CD4-positive, alpha-beta memory T cell (primary cell): Measurements from ENCODE around the gene MRPL1. TPM values are rescaled to one million over a fixed set of nuclear protein-coding genes. Genes with fewer than 3 reads are reported as not detected.

Experiments used
- CTCF ChIA-PET: fragments of 350-600 bp; sonication (Branson Sonifier 250); formaldehyde crosslinking; loops from one replicate; lab custom pipeline; 2021; ENCODE audit warnings: inconsistent platforms; ENCODE audit not compliant: partially characterized antibody; lab: Charles Lee
- POLR2A ChIA-PET: fragments of 350-600 bp; sonication (Branson Sonifier 250); formaldehyde crosslinking; loops from one replicate; lab custom pipeline; 2021; ENCODE audit not compliant: partially characterized antibody; lab: Charles Lee
- DNase-seq, 5 donors: peaks; one replicate each; pipeline versions ENCODE4 v3.0.0 to v3.0.0-alpha.2; 2020 to 2022; ENCODE audit warnings: mixed read lengths in 1 of 5
- H3K27ac ChIP-seq: one replicate; pipeline ENCODE4 v1.7.0; 2013; ENCODE audit warnings: low read depth, low read length
- H3K27me3 ChIP-seq: 2 replicates; pipeline ENCODE4 v1.7.0; 2013; ENCODE audit warnings: mild to moderate bottlenecking, low read length, moderate library complexity; ENCODE audit not compliant: insufficient read depth
- H3K36me3 ChIP-seq: 2 replicates; pipeline ENCODE4 v1.7.0; 2013; ENCODE audit warnings: mild to moderate bottlenecking, low read length, moderate library complexity; ENCODE audit not compliant: insufficient read depth
- H3K4me1 ChIP-seq: 2 replicates; pipeline ENCODE4 v1.7.0; 2013; ENCODE audit warnings: mild to moderate bottlenecking, low read length, moderate library complexity; ENCODE audit not compliant: insufficient read depth
- H3K4me3 ChIP-seq, 2 donors: one replicate each; pipeline ENCODE4 v1.7.0; 2013; ENCODE audit warnings: low read length in 2 of 2, mild to moderate bottlenecking in 1 of 2
- H3K9me3 ChIP-seq, 2 donors: one replicate each; pipeline ENCODE4 v1.7.0; 2013; ENCODE audit warnings: low read length in 2 of 2, control low read depth in 1 of 2; ENCODE audit not compliant: control insufficient read depth in 1 of 2
- H3K27ac Mint-ChIP-seq, 7 donors: one replicate each; pipeline ENCODE4 v1.8.0; 2020 to 2021; ENCODE audit warnings: mixed read lengths in 7 of 7, mild to moderate bottlenecking in 6 of 7, inconsistent platforms in 3 of 7, moderate library complexity in 3 of 7
- H3K27me3 Mint-ChIP-seq, 2 donors: one replicate each; pipeline ENCODE4 v1.8.0; 2020 to 2021; ENCODE audit warnings: mixed read lengths in 2 of 2
- H3K36me3 Mint-ChIP-seq, 2 donors: one replicate each; pipeline ENCODE4 v1.8.0; 2020 to 2021; ENCODE audit warnings: mixed read lengths in 2 of 2, inconsistent platforms in 1 of 2, mild to moderate bottlenecking in 1 of 2
- H3K4me1 Mint-ChIP-seq, 4 donors: one replicate each; pipeline ENCODE4 v1.8.0; 2020 to 2021; ENCODE audit warnings: mixed read lengths in 4 of 4, mild to moderate bottlenecking in 1 of 4
- H3K4me3 Mint-ChIP-seq, 8 donors: one replicate each; pipeline ENCODE4 v1.8.0; 2020 to 2021; ENCODE audit warnings: mixed read lengths in 8 of 8, mild to moderate bottlenecking in 7 of 8, moderate library complexity in 6 of 8, inconsistent platforms in 3 of 8
- H3K9me3 Mint-ChIP-seq, 8 donors: one replicate each; pipeline ENCODE4 v1.8.0; 2020 to 2021; ENCODE audit warnings: mixed read lengths in 8 of 8, mild to moderate bottlenecking in 5 of 8, inconsistent platforms in 3 of 8, moderate library complexity in 1 of 8
- intact Hi-C: fragments of 100-400 bp; cut with micrococcal nuclease; formaldehyde crosslinking; loops from one replicate; pipeline ENCODE4 v1.15.1; 2023
- polyA plus RNA-seq, 2 donors: library from polyadenylated mRNA; unstranded; fragments of 300-500 nt; fragmentation: Illumina TruSeq; gene quantifications; one replicate each; pipeline ENCODE4 v1.2.3, GENCODE V29; 2021
- total RNA-seq, 2 experiments: library from RNA; stranded (reverse); gene quantifications; one replicate each; pipeline ENCODE4 v1.2.3, GENCODE V29; 2021

MRPL1 gene
- total and polyA plus RNA-seq, 4 experiments from 2014 or later = 18.6 to 46.4 (median 25.0) TPM

DNA sequence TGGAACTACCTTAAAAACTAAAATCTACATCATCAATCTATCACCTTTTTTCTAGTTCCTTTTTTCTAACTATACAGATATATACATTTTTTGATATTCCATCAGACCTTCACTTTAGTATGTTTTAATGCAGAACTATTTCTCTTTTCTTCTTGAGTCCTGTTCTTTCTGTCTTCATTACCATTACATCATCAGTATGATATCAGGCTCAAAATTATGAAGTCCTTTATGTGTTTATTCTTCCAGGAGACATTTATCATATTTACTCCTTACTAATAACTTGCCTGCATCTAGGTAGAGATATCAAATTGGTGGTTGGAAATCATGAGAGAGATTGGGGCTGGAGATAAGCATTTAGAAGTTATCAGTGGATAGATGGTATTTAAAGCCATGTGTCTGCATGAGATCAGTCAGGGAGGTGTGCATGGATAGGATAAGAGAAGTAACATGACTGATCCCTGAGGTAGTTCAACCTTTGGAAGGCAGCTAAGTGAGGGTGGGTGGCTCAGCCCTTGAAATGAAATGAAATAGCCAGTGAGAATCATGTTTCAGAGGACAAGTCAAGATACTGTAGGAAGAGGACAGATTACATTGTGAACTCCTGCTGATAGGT is 43.1 kb downstream of the MRPL1 start:
- Histone ChIP-seq H3K36me3 (peaks cover 8% of the 10 kb centered on the region), H3K4me3 (no peak overlapping the region), H3K27ac (no peak overlapping the region), H3K4me1 (no peaks in the 10 kb centered on the region), H3K27me3 (no peaks in the 10 kb centered on the region), H3K9me3 (no peaks in the 10 kb centered on the region)
- ChIA-PET CTCF (no interaction called here), POLR2A (no interaction called here)
- Mint-ChIP-seq H3K4me1 (peaks cover 0 to 2% (median under 1%) of the 10 kb centered on the region in 4 donors), H3K36me3 (peaks cover 44 to 51% of the 10 kb centered on the region in 2 donors), H3K27me3 (no peaks in the 10 kb centered on the region), H3K9me3 (peaks cover 0 to 1% (median 0%) of the 10 kb centered on the region in 8 donors), H3K27ac (no peak overlapping the region), H3K4me3 (no peak overlapping the region)
- no peak for DNase-seq
- intact Hi-C loops = no loop called here

DNA sequence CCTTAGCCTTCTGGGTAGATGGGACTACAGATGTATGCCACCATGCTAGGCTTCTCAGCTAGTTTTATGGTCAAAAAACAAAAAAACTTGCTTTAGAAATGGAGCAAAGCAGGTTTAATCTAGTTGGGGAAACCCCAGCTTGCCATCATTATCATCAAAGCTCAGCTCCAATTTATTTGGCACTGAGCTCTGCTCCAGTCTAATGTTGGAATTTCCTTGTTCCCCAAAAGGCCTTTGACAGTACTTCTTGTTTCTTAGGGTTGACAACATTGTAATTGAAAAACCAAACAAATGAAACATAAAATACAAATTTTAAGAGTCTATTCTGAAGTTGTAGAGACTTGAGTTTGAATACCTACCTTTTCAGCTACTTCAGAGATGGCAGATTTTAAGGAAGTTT is 48.0 kb downstream of the MRPL1 start:
- H3K27ac ChIP-seq = no peak overlapping the region
- Mint-ChIP-seq H3K4me3 (no peak overlapping the region), H3K9me3 (no peaks in the 10 kb centered on the region), H3K4me1 (peaks cover 0 to 9% (median under 1%) of the 10 kb centered on the region in 4 donors), H3K27me3 (no peaks in the 10 kb centered on the region), H3K36me3 (peaks cover 56 to 76% of the 10 kb centered on the region in 2 donors), H3K27ac (no peak overlapping the region)
- no peaks in the 10 kb centered on the region for H3K9me3 ChIP-seq
- peaks cover 11% of the 10 kb centered on the region for H3K36me3 ChIP-seq
- no peaks in the 10 kb centered on the region for H3K4me1 ChIP-seq
- H3K4me3 ChIP-seq = no peak overlapping the region
- ChIA-PET POLR2A (no interaction called here), CTCF (no interaction called here)
- no peaks in the 10 kb centered on the region for H3K27me3 ChIP-seq
- intact Hi-C loops = no loop called here
- DNase-seq = no peak

- CTCF ChIA-PET = no interaction called here
- intact Hi-C loops = no loop called here
These were observed 48.5 kb downstream of the MRPL1 start for GRCh38 chr4:77911091-77911490.

GRCh38 chr4:77911842-77912450 is 49.3 kb downstream of the MRPL1 start:
- peaks cover 0 to 8% (median under 1%) of the 10 kb centered on the region in 4 donors for H3K4me1 Mint-ChIP-seq
- Histone ChIP-seq H3K27ac (no peak overlapping the region), H3K4me3 (no peak overlapping the region), H3K4me1 (no peaks in the 10 kb centered on the region), H3K27me3 (no peaks in the 10 kb centered on the region), H3K9me3 (no peaks in the 10 kb centered on the region), H3K36me3 (peaks cover 11% of the 10 kb centered on the region)
- ChIA-PET CTCF (no interaction called here), POLR2A (no interaction called here)
- intact Hi-C loops = no loop called here
- no peaks in the 10 kb centered on the region for H3K27me3 Mint-ChIP-seq
- H3K27ac Mint-ChIP-seq = no peak overlapping the region
- H3K9me3 Mint-ChIP-seq = no peaks in the 10 kb centered on the region
- no peak for DNase-seq
- no peak overlapping the region for H3K4me3 Mint-ChIP-seq
- peaks cover 47 to 66% of the 10 kb centered on the region in 2 donors for H3K36me3 Mint-ChIP-seq

More at GRCh38 chr4:77911091-77911490, 48.5 kb downstream of the MRPL1 start:
- Mint-ChIP-seq H3K27me3 (no peaks in the 10 kb centered on the region), H3K27ac (no peak overlapping the region), H3K4me1 (peaks cover 0 to 8% (median under 1%) of the 10 kb centered on the region in 4 donors), H3K36me3 (peaks cover 51 to 73% of the 10 kb centered on the region in 2 donors), H3K4me3 (no peak overlapping the region), H3K9me3 (no peaks in the 10 kb centered on the region)
- DNase-seq = no peak
- Histone ChIP-seq H3K27me3 (no peaks in the 10 kb centered on the region), H3K4me3 (no peak overlapping the region), H3K36me3 (peaks cover 11% of the 10 kb centered on the region), H3K27ac (no peak overlapping the region), H3K4me1 (no peaks in the 10 kb centered on the region), H3K9me3 (no peaks in the 10 kb centered on the region)
- POLR2A ChIA-PET = no interaction called here

- intact Hi-C loops = no loop called here
These were observed 50.7 kb downstream of the MRPL1 start for GRCh38 chr4:77913348-77913747.

DNA sequence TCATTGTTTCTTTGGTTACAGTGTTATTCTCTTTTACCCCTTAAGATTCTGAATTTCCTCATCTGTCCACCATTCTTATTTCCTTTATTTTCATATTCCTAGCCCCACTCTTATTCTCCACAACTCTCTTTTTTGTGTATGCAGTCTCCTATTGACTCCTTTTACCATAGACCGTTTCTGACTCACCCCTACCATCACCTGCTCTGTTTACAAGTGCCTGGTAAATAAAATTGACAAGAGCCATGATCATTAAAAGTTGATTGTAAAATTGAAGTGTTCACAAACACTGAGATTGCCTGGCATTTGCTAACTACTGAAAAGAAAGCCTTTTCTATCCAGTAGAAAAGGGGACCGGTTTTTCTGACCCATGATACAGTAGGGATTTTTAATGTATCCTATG is 54.4 kb downstream of the MRPL1 start:
- Mint-ChIP-seq H3K9me3 (peaks cover 0 to 1% (median 0%) of the 10 kb centered on the region in 8 donors), H3K4me1 (peaks cover 0 to 10% (median 5%) of the 10 kb centered on the region in 4 donors), H3K27me3 (no peaks in the 10 kb centered on the region), H3K27ac (no peak overlapping the region), H3K4me3 (no peak overlapping the region), H3K36me3 (peaks cover 39 to 43% of the 10 kb centered on the region in 2 donors)
- CTCF ChIA-PET = no interaction called here
- Histone ChIP-seq H3K9me3 (no peaks in the 10 kb centered on the region), H3K36me3 (no peaks in the 10 kb centered on the region), H3K27me3 (no peaks in the 10 kb centered on the region), H3K4me1 (no peaks in the 10 kb centered on the region), H3K4me3 (no peak overlapping the region), H3K27ac (no peak overlapping the region)
- no peak for DNase-seq
- POLR2A ChIA-PET = no interaction called here
- intact Hi-C loops = no loop called here

More at GRCh38 chr4:77913348-77913747, 50.7 kb downstream of the MRPL1 start:
- Histone ChIP-seq H3K36me3 (peaks cover 11% of the 10 kb centered on the region), H3K9me3 (no peaks in the 10 kb centered on the region), H3K4me3 (no peak overlapping the region), H3K27me3 (no peaks in the 10 kb centered on the region), H3K27ac (no peak overlapping the region), H3K4me1 (no peaks in the 10 kb centered on the region)
- Mint-ChIP-seq H3K27ac (no peak overlapping the region), H3K36me3 (peaks cover 41 to 57% of the 10 kb centered on the region in 2 donors), H3K4me1 (peaks cover 0 to 10% (median 3%) of the 10 kb centered on the region in 4 donors), H3K4me3 (no peak overlapping the region), H3K9me3 (no peaks in the 10 kb centered on the region), H3K27me3 (no peaks in the 10 kb centered on the region)
- DNase-seq = no peak
- CTCF ChIA-PET = no interaction called here
- POLR2A ChIA-PET = no interaction called here

- H3K27me3 Mint-ChIP-seq = no peaks in the 10 kb centered on the region
- H3K9me3 Mint-ChIP-seq = peaks cover 0 to 4% (median 0%) of the 10 kb centered on the region in 8 donors
- intact Hi-C loops = no loop called here
- peaks cover 43% of the 10 kb centered on the region in 2 donors for H3K36me3 Mint-ChIP-seq
- Histone ChIP-seq H3K27me3 (no peaks in the 10 kb centered on the region), H3K36me3 (no peaks in the 10 kb centered on the region), H3K4me1 (no peaks in the 10 kb centered on the region), H3K27ac (no peak overlapping the region), H3K9me3 (no peaks in the 10 kb centered on the region), H3K4me3 (no peak overlapping the region)
- ChIA-PET CTCF (interaction anchor here (1.1 kb wide), 1 partner anchor 135 kb away, joined by 4 read pairs; no protein-coding TSS in a partner anchor), POLR2A (no interaction called here)
- peaks cover 0 to 10% (median 5%) of the 10 kb centered on the region in 4 donors for H3K4me1 Mint-ChIP-seq
- H3K4me3 Mint-ChIP-seq = no peak overlapping the region
- no peak overlapping the region for H3K27ac Mint-ChIP-seq
- no peak for DNase-seq
These were observed 55.0 kb downstream of the MRPL1 start for GRCh38 chr4:77917601-77918000.
